ENCODE measurements around the gene FAM72A.

FAM72A gene

DNA sequence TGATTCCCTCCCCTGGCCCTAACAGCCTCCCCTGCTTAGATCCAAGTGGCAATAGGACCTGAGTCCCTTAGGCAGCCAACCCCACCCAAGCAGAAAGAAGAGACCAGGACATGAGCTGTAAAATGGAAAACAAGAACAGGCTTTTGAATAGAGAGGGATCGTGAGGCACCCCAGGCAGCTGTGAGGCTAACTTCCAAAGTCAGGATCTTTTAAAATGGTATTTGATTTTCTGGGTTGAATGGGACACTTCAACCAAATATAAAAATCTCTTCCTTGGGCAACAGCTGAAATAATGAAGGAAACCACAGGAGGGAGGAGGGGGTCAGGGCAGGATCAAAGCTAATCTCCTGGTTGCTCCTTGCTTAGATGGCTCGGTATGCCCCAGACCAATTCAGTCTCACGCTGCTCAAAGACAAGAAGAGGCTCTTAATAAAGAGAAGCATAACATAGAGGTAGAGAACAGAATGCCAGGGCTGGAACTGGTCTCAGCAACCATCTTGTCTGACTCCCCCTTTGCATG is 56.8 kb downstream of the FAM72A start:
- no peak for DNase-seq

DNA sequence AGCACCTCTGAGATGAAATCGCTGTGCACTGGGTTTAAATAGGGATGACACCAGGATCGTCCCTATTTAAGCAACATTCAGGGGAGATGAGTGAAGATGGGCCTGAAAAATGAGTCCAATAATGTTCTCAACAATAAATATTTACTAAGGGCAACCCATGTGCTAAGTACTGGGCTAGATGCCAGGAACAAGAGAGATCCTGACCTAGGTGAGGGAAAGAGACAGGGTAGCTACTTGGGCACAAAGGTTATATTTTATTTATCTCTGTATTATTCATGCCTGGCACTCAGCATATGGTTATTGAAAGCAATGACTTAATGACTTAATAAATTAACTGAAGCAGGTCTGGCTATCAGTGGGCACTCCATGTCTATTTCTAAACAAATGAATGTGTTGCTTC is 58.0 kb downstream of the FAM72A start:
- no peak for DNase-seq

DNA sequence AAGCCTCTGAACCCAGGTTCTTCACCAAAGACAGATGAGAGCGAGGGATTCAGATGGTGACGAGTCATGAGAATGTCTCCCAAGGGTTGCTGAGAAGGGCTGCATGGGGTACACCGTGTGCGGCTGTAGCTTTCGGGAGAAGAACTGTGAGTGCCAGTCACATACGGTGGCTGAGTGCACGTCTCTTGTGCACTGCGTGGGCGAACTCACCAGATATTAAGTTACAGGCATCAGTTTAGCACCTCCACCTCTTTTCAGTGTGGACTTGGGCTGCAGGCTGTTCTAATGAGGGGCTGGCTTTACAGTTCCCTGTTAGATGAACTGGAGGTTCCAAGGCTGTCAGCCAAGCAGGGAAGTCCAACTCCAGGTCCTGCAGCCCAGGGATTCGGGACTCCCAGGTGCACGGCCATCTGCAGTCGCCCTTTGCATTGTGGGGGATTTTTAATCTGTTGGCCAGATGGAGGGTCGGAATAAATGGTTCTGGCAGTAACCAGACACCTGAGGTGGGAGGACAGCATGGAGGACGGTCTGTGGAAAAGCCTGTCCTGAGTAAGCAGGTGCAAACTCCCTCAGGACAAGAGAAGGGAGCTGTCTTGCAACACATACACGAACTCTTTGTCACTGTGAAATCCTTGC is 59.0 kb downstream of the FAM72A start:
- DNase-seq: no peak

DNA sequence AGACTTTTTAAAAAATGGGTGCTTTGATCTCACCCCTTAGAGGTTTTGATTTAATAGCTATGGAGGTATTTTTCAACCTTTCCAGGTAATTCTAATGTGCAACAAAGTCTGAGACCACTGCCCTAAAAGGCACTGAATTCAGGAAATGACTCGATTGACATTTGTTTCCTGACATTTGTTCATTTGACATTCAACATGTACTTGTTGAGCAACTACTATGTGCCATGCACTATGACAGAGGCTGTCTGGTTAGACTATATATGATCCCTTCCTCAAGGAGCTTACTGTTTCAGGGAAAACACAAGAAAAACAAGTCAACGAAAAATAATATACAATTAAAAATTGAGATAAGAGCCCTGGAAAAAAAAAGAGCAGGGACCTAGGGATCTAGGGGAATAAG is 59.9 kb downstream of the FAM72A start:
- no peak for DNase-seq

DNA sequence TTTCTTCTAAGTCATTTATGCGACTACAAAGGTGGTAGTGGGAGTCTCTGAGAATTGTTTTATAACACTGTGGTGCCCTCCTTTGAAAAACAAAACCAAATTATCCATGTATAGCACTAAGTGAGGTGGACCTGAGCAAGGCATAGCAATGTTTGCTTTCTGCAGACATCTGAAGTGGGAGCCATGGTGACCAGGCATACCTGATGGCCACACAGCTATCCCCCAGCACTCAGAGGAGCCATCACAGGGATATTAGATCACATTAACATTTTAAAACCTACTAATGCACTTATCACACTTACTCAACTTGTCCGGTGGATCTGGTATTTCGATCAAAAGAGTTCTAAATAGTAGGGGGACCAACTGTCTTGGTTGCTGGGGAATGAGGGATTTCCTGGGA is 60.6 kb downstream of the FAM72A start:
- no peak for DNase-seq

DNA sequence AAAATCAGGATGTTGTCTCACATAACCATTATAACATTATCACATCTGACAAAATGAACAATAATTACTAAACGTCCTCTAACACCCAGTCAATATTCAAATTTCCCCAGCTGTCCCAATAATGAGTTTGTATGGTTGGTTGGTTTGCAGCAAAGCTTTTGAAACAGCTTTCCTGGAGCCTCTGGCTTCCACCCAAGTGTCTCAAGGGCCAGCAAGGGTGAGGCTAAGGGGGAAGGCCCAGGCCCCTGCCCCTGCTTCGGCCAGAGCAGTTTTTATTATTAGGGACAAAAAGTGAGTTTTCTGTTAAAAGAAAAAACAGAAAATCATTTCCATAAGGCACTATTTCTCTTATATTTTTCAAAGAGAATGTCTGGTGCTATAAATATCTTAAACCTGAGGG is 66.4 kb downstream of the FAM72A start:
- DNase-seq: no peak
